GM21723 (cell line): ENCODE results near the gene RHO.

Experiments
- ATAC-seq: cut with Tn5 transposase; IDR thresholded peaks from one replicate; pipeline ENCODE4 v1.9.1; 2021; ENCODE audit warnings: mild to moderate bottlenecking, moderate library complexity; ENCODE audit not compliant: unreplicated experiment

The RHO gene

GRCh38 chr3:129558772-129559564 lies 30.5 kb downstream of the RHO start:
- ATAC-seq, result no peak

- ATAC-seq, result no peak
Observed at GRCh38 chr3:129559565-129560079, 31.2 kb downstream of the RHO start.

GRCh38 chr3:129560269-129560787 lies 31.9 kb downstream of the RHO start:
- ATAC-seq, result no peak

- ATAC-seq, result no peak
Observed at GRCh38 chr3:129560911-129561594, 32.6 kb downstream of the RHO start.

GRCh38 chr3:129561619-129562248 lies 33.3 kb downstream of the RHO start:
- no peak for ATAC-seq

- no peak for ATAC-seq
Observed at GRCh38 chr3:129562803-129563202, 34.4 kb downstream of the RHO start.

- ATAC-seq, result no peak
Observed at GRCh38 chr3:129563332-129563731, 34.9 kb downstream of the RHO start.

- ATAC-seq, result no peak
Observed at GRCh38 chr3:129563850-129564535, 35.6 kb downstream of the RHO start.

GRCh38 chr3:129564981-129565644 lies 36.7 kb downstream of the RHO start:
- no peak for ATAC-seq

- ATAC-seq, result no peak
Observed at GRCh38 chr3:129565902-129566301, 37.5 kb downstream of the RHO start.

GRCh38 chr3:129567176-129567705 lies 38.8 kb downstream of the RHO start:
- no peak for ATAC-seq

- ATAC-seq, result no peak
Observed at GRCh38 chr3:129567939-129568338, 39.5 kb downstream of the RHO start.

- no peak for ATAC-seq
Observed at GRCh38 chr3:129569856-129570255, 41.4 kb downstream of the RHO start.

GRCh38 chr3:129571605-129572547 lies 43.4 kb downstream of the RHO start:
- ATAC-seq, result no peak

- ATAC-seq, result no peak
Observed at GRCh38 chr3:129572603-129573002, 44.2 kb downstream of the RHO start.

- ATAC-seq, result no peak
Observed at GRCh38 chr3:129573493-129573892, 45.1 kb downstream of the RHO start.

- no peak for ATAC-seq
Observed at GRCh38 chr3:129574206-129574605, 45.8 kb downstream of the RHO start.

GRCh38 chr3:129575233-129575996 lies 47.0 kb downstream of the RHO start:
- ATAC-seq, result no peak
